Trophoblast cell (in vitro differentiated cells and primary cell): ENCODE results near the gene PAM.
"Not testable (repeated sequence)": the region's sequence is repeated elsewhere in the genome, so short reads cannot be mapped to it uniquely, and the experiment has no call there.

Experiments used
- DNase-seq, 2 donors: peaks; one replicate each; pipeline ENCODE4 v3.0.0-alpha.2; 2016
- H2AFZ ChIP-seq: 2 replicates; pipeline ENCODE4 v1.6.1; 2013; ENCODE audit warnings: low read length, moderate library complexity, mild to moderate bottlenecking; ENCODE audit not compliant: insufficient read depth, poor library complexity
- H2AK5ac ChIP-seq: 2 replicates; pipeline ENCODE4 v1.6.1; 2013; ENCODE audit warnings: mild to moderate bottlenecking, low read length
- H2BK120ac ChIP-seq: 2 replicates; pipeline ENCODE4 v1.6.1; 2013; ENCODE audit warnings: low read length, mild to moderate bottlenecking, moderate library complexity; ENCODE audit not compliant: insufficient read depth, poor library complexity
- H2BK12ac ChIP-seq: 2 replicates; pipeline ENCODE4 v1.6.1; 2013; ENCODE audit warnings: mild to moderate bottlenecking, low read length, moderate library complexity
- H2BK5ac ChIP-seq: 2 replicates; pipeline ENCODE4 v1.6.1; 2013; ENCODE audit warnings: low read length, low read depth, moderate library complexity, mild to moderate bottlenecking; ENCODE audit not compliant: poor library complexity
- H3K14ac ChIP-seq: 2 replicates; pipeline ENCODE4 v1.6.1; 2013; ENCODE audit warnings: mild to moderate bottlenecking, low read length
- H3K18ac ChIP-seq: 2 replicates; pipeline ENCODE4 v1.6.1; 2013; ENCODE audit warnings: mild to moderate bottlenecking, low read length
- H3K23ac ChIP-seq: 2 replicates; pipeline ENCODE4 v1.6.1; 2013; ENCODE audit warnings: low read length
- H3K27ac ChIP-seq: 2 replicates; pipeline ENCODE4 v1.5.1; 2013; ENCODE audit warnings: low read depth, mild to moderate bottlenecking, inconsistent platforms, low read length, moderate library complexity
- H3K27me3 ChIP-seq: 2 replicates; pipeline ENCODE4 v1.6.1; 2013; ENCODE audit warnings: inconsistent platforms, mild to moderate bottlenecking, low read length, moderate library complexity; ENCODE audit not compliant: insufficient read depth
- H3K36me3 ChIP-seq, 2 experiments: 1 replicate in 1 of 2; 2 replicates in 1 of 2; pipeline ENCODE4 v1.6.1; 2013; ENCODE audit warnings: low read length in 2 of 2, mild to moderate bottlenecking in 2 of 2, moderate library complexity in 1 of 2; ENCODE audit not compliant: insufficient read depth in 2 of 2, control insufficient read depth in 1 of 2
- H3K4ac ChIP-seq: 2 replicates; pipeline ENCODE4 v1.6.1; 2013; ENCODE audit warnings: low read depth, mild to moderate bottlenecking, low read length, moderate library complexity
- H3K4me1 ChIP-seq, 2 experiments: 1 replicate in 1 of 2; 2 replicates in 1 of 2; pipeline ENCODE4 v1.6.1; 2013; ENCODE audit warnings: low read length in 2 of 2, mild to moderate bottlenecking in 2 of 2, moderate library complexity in 1 of 2; ENCODE audit not compliant: insufficient read depth in 2 of 2, control insufficient read depth in 1 of 2
- H3K4me2 ChIP-seq: 2 replicates; pipeline ENCODE4 v1.6.1; 2013; ENCODE audit warnings: inconsistent platforms, mild to moderate bottlenecking, low read length, moderate library complexity
- H3K4me3 ChIP-seq: 2 replicates; pipeline ENCODE4 v1.5.1; 2013; ENCODE audit warnings: mild to moderate bottlenecking, low read depth, low read length, inconsistent platforms
- H3K79me1 ChIP-seq: one replicate; pipeline ENCODE4 v1.6.1; 2013; ENCODE audit warnings: low read length
- H3K79me2 ChIP-seq: 2 replicates; pipeline ENCODE4 v1.6.1; 2013; ENCODE audit warnings: low read length, mild to moderate bottlenecking; ENCODE audit not compliant: control insufficient read depth, insufficient read depth, poor library complexity
- H3K9ac ChIP-seq: 2 replicates; pipeline ENCODE4 v1.6.1; 2013; ENCODE audit warnings: mild to moderate bottlenecking, low read length
- H3K9me3 ChIP-seq: 2 replicates; pipeline ENCODE4 v1.6.1; 2013; ENCODE audit warnings: low read depth, mild to moderate bottlenecking, control low read depth, inconsistent platforms, low read length; ENCODE audit not compliant: insufficient read depth
- H4K12ac ChIP-seq: 2 replicates; pipeline ENCODE4 v1.6.1; 2013; ENCODE audit warnings: low read depth, mild to moderate bottlenecking, low read length, moderate library complexity
- H4K8ac ChIP-seq: 2 replicates; pipeline ENCODE4 v1.6.1; 2013; ENCODE audit warnings: low read depth, mild to moderate bottlenecking, low read length, moderate library complexity
- H4K91ac ChIP-seq: one replicate; pipeline ENCODE4 v1.6.1; 2013; ENCODE audit warnings: low read depth, mild to moderate bottlenecking, low read length, moderate library complexity
- WGBS: extraction: QIAGEN DNeasy Blood & Tissue Kit; methylation state at CpG from one replicate; pipeline ENCODE4 v1.1.7; 2013; ENCODE audit warnings: missing lambda C conversion rate; ENCODE audit not compliant: insufficient read length, insufficient coverage; ENCODE audit errors: extremely low coverage; 5-methylcytosine and 5-hydroxymethylcytosine counted together

Gene PAM

GRCh38 chr5:102751903-102752376, 3.2 kb upstream of the PAM start:
- H2BK12ac ChIP-seq, H4K12ac ChIP-seq, H3K79me2 ChIP-seq, H2BK120ac ChIP-seq, H3K36me3 ChIP-seq, H3K79me1 ChIP-seq, H2BK5ac ChIP-seq, H3K27me3 ChIP-seq, H3K4me2 ChIP-seq, H3K27ac ChIP-seq, H3K18ac ChIP-seq, H3K14ac ChIP-seq, H3K9ac ChIP-seq, H3K9me3 ChIP-seq, H2AFZ ChIP-seq, H3K4me1 ChIP-seq, H2AK5ac ChIP-seq, DNase-seq, H3K4ac ChIP-seq, H4K8ac ChIP-seq, H3K23ac ChIP-seq, H4K91ac ChIP-seq, H3K4me3 ChIP-seq: not testable (repeated sequence)
- WGBS = no CpG with 5 or more reads among the region's 32 CpGs

- Histone ChIP-seq H2AK5ac (no peak overlapping the region), H2BK120ac (no peak overlapping the region), H4K91ac (peak overlapping the region; percentile 8), H3K4ac (no peak overlapping the region), H3K27ac (no peak overlapping the region), H3K36me3 (no peaks in the 10 kb centered on the region), H4K12ac (no peak overlapping the region), H2BK12ac (no peak overlapping the region), H3K23ac (no peak overlapping the region), H3K4me1 (peaks cover 0 to 6% of the 10 kb centered on the region in 2 experiments), H2AFZ (peak overlapping the region; percentile 68), H3K79me2 (peaks cover 6% of the 10 kb centered on the region), H3K9me3 (no peaks in the 10 kb centered on the region), H3K14ac (peak overlapping the region; percentile 19), H4K8ac (peak overlapping the region; percentile 44), H3K9ac (peak overlapping the region; percentile 57), H3K4me2 (peak overlapping the region; percentile 99), H3K79me1 (peaks cover 9% of the 10 kb centered on the region), H2BK5ac (no peak overlapping the region), H3K4me3 (peak overlapping the region; percentile 80), H3K18ac (peak overlapping the region; percentile 5), H3K27me3 (peaks cover 7% of the 10 kb centered on the region)
- DNase-seq = peak in 1 of 2 donors; percentile 23
- no CpG with 5 or more reads among the region's 32 CpGs for WGBS
Observed at GRCh38 chr5:102753889-102754766, 977 bp upstream of the PAM start.

- Histone ChIP-seq H2BK5ac (peak overlapping the region; percentile 49), H3K23ac (no peak overlapping the region), H3K4ac (peak overlapping the region; percentile 3), H3K9ac (peak overlapping the region; percentile 64), H3K18ac (peak overlapping the region; percentile 89), H2BK120ac (peak overlapping the region; percentile 21), H3K14ac (peak overlapping the region; percentile 52), H4K91ac (peak overlapping the region; percentile 74), H3K79me1 (peaks cover 9% of the 10 kb centered on the region), H3K4me1 (peaks cover 0 to 6% of the 10 kb centered on the region in 2 experiments), H3K79me2 (peaks cover 6% of the 10 kb centered on the region), H3K27me3 (peaks cover 7% of the 10 kb centered on the region), H3K27ac (peak overlapping the region; percentile 41), H3K4me3 (peak overlapping the region; percentile 80), H2AFZ (peak overlapping the region; percentile 33), H3K4me2 (peak overlapping the region; percentile 99), H4K12ac (peak overlapping the region; percentile 55), H3K36me3 (no peaks in the 10 kb centered on the region), H4K8ac (peak overlapping the region; percentile 63), H2BK12ac (peak overlapping the region; percentile 1), H2AK5ac (peak overlapping the region; percentile 2), H3K9me3 (no peaks in the 10 kb centered on the region)
- peak; percentile 81 to 83 for DNase-seq
- WGBS = no CpG with 5 or more reads among the region's 29 CpGs
Observed at GRCh38 chr5:102755686-102756371, 724 bp downstream of the PAM start.

DNA sequence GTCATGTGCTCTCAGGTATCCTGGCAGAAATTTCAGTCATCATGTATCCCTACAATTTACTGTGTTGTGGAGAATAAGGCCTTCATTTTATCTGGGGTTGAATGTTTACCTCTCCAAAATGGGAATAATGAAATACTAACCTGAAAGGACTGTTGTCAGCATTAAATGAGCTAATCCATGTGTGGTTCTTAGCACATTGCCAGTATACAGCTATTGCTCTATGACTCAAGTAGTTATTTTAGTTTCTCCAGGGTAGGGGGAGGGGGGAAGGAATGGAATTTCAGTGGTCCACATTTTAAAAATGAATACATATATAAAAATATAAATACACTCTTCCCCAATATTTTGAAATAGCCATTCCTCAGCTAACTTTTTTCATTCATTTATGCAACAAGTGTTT, 3.5 kb downstream of the PAM start:
- no peak overlapping the region for H2AK5ac ChIP-seq
- no peak overlapping the region for H4K8ac ChIP-seq
- peaks cover 6% of the 10 kb centered on the region for H3K79me2 ChIP-seq

More for the DNA sequence above, 3.5 kb downstream of the PAM start:
- no peaks in the 10 kb centered on the region for H3K36me3 ChIP-seq
- no peak overlapping the region for H3K18ac ChIP-seq
- no peaks in the 10 kb centered on the region for H3K9me3 ChIP-seq
- H3K9ac ChIP-seq = no peak overlapping the region
- peaks cover 0 to 6% of the 10 kb centered on the region in 2 experiments for H3K4me1 ChIP-seq
- no peak overlapping the region for H3K23ac ChIP-seq
- H3K79me1 ChIP-seq = peaks cover 9% of the 10 kb centered on the region
- no peak overlapping the region for H2BK5ac ChIP-seq
- no peak overlapping the region for H2BK120ac ChIP-seq
- no peak overlapping the region for H3K4me2 ChIP-seq
- H2AFZ ChIP-seq = no peak overlapping the region
- no peak overlapping the region for H4K12ac ChIP-seq
- no peak for DNase-seq
- no peak overlapping the region for H4K91ac ChIP-seq
- H3K14ac ChIP-seq = no peak overlapping the region
- H3K4ac ChIP-seq = no peak overlapping the region
- no peak overlapping the region for H3K27ac ChIP-seq
- no peak overlapping the region for H3K4me3 ChIP-seq
- H2BK12ac ChIP-seq = no peak overlapping the region
- peaks cover 6% of the 10 kb centered on the region for H3K27me3 ChIP-seq
